ENCODE measurements around the gene SUV39H1. TPM values are rescaled to one million over a fixed set of nuclear protein-coding genes. Genes with fewer than 3 reads are reported as not detected.
A peak's percentile ranks its signal among the peaks of the same experiment; 100 is the strongest.

The SUV39H1 gene
- total RNA-seq, 1 donor = 2.5 TPM

GRCh38 chrX:48703642-48704481, 7.3 kb downstream of the SUV39H1 start:
- H4K20me1 ChIP-seq (ENCODE audit: insufficient read depth, low read length) = no peaks in the 10 kb centered on the region
- no peaks in the 10 kb centered on the region for H3K9me3 ChIP-seq (ENCODE audit: low read depth, low read length)
- H3K27ac ChIP-seq (ENCODE audit: low read depth, low read length) = peak overlapping the region; percentile 12
- no peaks in the 10 kb centered on the region for H3K4me1 ChIP-seq (ENCODE audit: insufficient read depth, low read length)
- no peaks in the 10 kb centered on the region for H3K79me2 ChIP-seq (ENCODE audit: insufficient read depth, low read length)
- H3K4me3 ChIP-seq (ENCODE audit: insufficient read depth, low read length) = no peak overlapping the region
- TF ChIP-seq CTCF (IDR thresholded peaks at IDR 0.05; ENCODE audit: extremely low read depth, low read depth, low read length) = no peak
- H2AFZ ChIP-seq (ENCODE audit: low read length) = no peak overlapping the region
- DNase-seq (ENCODE audit: insufficient read length, low spot score, missing footprints) = no peak
- H3K36me3 ChIP-seq (ENCODE audit: insufficient read depth, low read length) = no peaks in the 10 kb centered on the region
- H3K4me2 ChIP-seq (ENCODE audit: insufficient read depth, low read length) = no peak overlapping the region
- no peaks in the 10 kb centered on the region for H3K27me3 ChIP-seq (ENCODE audit: insufficient read depth, low read length)

GRCh38 chrX:48705871-48706270, 9.3 kb downstream of the SUV39H1 start:
- H2AFZ ChIP-seq (ENCODE audit: low read length) = no peak overlapping the region
- H3K4me3 ChIP-seq (ENCODE audit: insufficient read depth, low read length) = no peak overlapping the region
- no peak overlapping the region for H3K27ac ChIP-seq (ENCODE audit: low read depth, low read length)
- H3K4me1 ChIP-seq (ENCODE audit: insufficient read depth, low read length) = no peaks in the 10 kb centered on the region
- no peaks in the 10 kb centered on the region for H3K9me3 ChIP-seq (ENCODE audit: low read depth, low read length)
- no peak for DNase-seq (ENCODE audit: insufficient read length, low spot score, missing footprints)
- TF ChIP-seq CTCF (IDR thresholded peaks at IDR 0.05; ENCODE audit: extremely low read depth, low read depth, low read length) = no peak
- H3K4me2 ChIP-seq (ENCODE audit: insufficient read depth, low read length) = no peak overlapping the region
- H4K20me1 ChIP-seq (ENCODE audit: insufficient read depth, low read length) = no peaks in the 10 kb centered on the region
- H3K79me2 ChIP-seq (ENCODE audit: insufficient read depth, low read length) = no peaks in the 10 kb centered on the region
- no peaks in the 10 kb centered on the region for H3K36me3 ChIP-seq (ENCODE audit: insufficient read depth, low read length)
- H3K27me3 ChIP-seq (ENCODE audit: insufficient read depth, low read length) = no peaks in the 10 kb centered on the region

GRCh38 chrX:48709522-48710112, 13.1 kb downstream of the SUV39H1 start:
- Histone ChIP-seq H3K4me1 (ENCODE audit: insufficient read depth, low read length) (peaks cover 4% of the 10 kb centered on the region), H4K20me1 (ENCODE audit: insufficient read depth, low read length) (no peaks in the 10 kb centered on the region), H2AFZ (ENCODE audit: low read length) (no peak overlapping the region), H3K27ac (ENCODE audit: low read depth, low read length) (no peak overlapping the region), H3K79me2 (ENCODE audit: insufficient read depth, low read length) (no peaks in the 10 kb centered on the region), H3K27me3 (ENCODE audit: insufficient read depth, low read length) (no peaks in the 10 kb centered on the region), H3K4me3 (ENCODE audit: insufficient read depth, low read length) (no peak overlapping the region), H3K36me3 (ENCODE audit: insufficient read depth, low read length) (no peaks in the 10 kb centered on the region), H3K9me3 (ENCODE audit: low read depth, low read length) (no peaks in the 10 kb centered on the region), H3K4me2 (ENCODE audit: insufficient read depth, low read length) (no peak overlapping the region)
- no peak for DNase-seq (ENCODE audit: insufficient read length, low spot score, missing footprints)
- TF ChIP-seq CTCF (IDR thresholded peaks at IDR 0.05; ENCODE audit: extremely low read depth, low read depth, low read length) = no peak

- TF ChIP-seq CTCF (IDR thresholded peaks at IDR 0.05; ENCODE audit: extremely low read depth, low read depth, low read length) = no peak
- Histone ChIP-seq H3K4me3 (ENCODE audit: insufficient read depth, low read length) (no peak overlapping the region), H2AFZ (ENCODE audit: low read length) (no peak overlapping the region), H3K9me3 (ENCODE audit: low read depth, low read length) (no peaks in the 10 kb centered on the region), H3K36me3 (ENCODE audit: insufficient read depth, low read length) (no peaks in the 10 kb centered on the region), H3K79me2 (ENCODE audit: insufficient read depth, low read length) (no peaks in the 10 kb centered on the region), H3K4me1 (ENCODE audit: insufficient read depth, low read length) (peaks cover 17% of the 10 kb centered on the region), H4K20me1 (ENCODE audit: insufficient read depth, low read length) (peaks cover 2% of the 10 kb centered on the region), H3K27me3 (ENCODE audit: insufficient read depth, low read length) (no peaks in the 10 kb centered on the region), H3K4me2 (ENCODE audit: insufficient read depth, low read length) (no peak overlapping the region), H3K27ac (ENCODE audit: low read depth, low read length) (no peak overlapping the region)
- DNase-seq (ENCODE audit: insufficient read length, low spot score, missing footprints) = no peak
Observed at GRCh38 chrX:48711162-48711928, 14.8 kb downstream of the SUV39H1 start.
